Inferior parietal cortex (tissue), 1 donor: ENCODE results near the gene SUGP1.

ENCODE experiments used
- DNase-seq: peaks from one replicate; pipeline ENCODE4 v3.0.0-alpha.2; 2016; ENCODE audit errors: extremely low spot score

The SUGP1 gene

GRCh38 chr19:19227217-19227616 is 93.1 kb downstream of the SUGP1 start:
- DNase-seq: no peak

DNA sequence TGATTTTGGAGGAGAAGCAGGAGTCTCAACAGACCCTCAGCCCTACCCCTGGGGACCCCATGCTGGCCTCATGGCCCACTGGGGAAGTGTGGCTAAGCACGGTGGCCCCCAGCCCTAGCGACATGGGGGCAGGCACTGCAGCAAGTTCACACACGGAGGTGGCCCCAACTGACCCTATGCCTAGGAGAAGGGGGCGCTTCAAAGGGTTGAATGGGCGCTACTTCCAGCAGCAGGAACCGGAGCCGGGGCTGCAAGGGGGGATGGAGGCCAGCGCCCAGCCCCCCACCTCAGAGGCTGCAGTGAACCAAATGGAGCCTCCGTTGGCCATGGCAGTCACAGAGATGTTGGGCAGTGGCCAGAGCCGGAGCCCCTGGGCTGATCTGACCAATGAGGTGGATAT is 93.6 kb downstream of the SUGP1 start:
- DNase-seq: no peak

GRCh38 chr19:19226204-19226603 is 94.1 kb downstream of the SUGP1 start:
- no peak for DNase-seq
